ENCODE results near the gene GNB1L.
"Not testable (repeated sequence)": the region's sequence is repeated elsewhere in the genome, so short reads cannot be mapped to it uniquely, and the experiment has no call there.

The GNB1L gene

GRCh38 chr22:19889951-19890350, 35.3 kb upstream of the GNB1L start:
- no peak for DNase-seq (ENCODE audit: low read depth in 2 of 2)

- no peak for DNase-seq (ENCODE audit: low read depth in 2 of 2)
Observed at GRCh38 chr22:19888131-19888746, 33.6 kb upstream of the GNB1L start.

- no peak for DNase-seq (ENCODE audit: low read depth in 2 of 2)
Observed at GRCh38 chr22:19887256-19887985, 32.7 kb upstream of the GNB1L start.

GRCh38 chr22:19886605-19887255, 32.1 kb upstream of the GNB1L start:
- DNase-seq (ENCODE audit: low read depth in 2 of 2) = no peak

- no peak for DNase-seq (ENCODE audit: low read depth in 2 of 2)
Observed at GRCh38 chr22:19885841-19886592, 31.3 kb upstream of the GNB1L start.

- no peak for DNase-seq (ENCODE audit: low read depth in 2 of 2)
Observed at GRCh38 chr22:19884954-19885751, 30.5 kb upstream of the GNB1L start.

GRCh38 chr22:19884161-19884953, 29.7 kb upstream of the GNB1L start:
- no peak for DNase-seq (ENCODE audit: low read depth in 2 of 2)

- not testable (repeated sequence) for DNase-seq (ENCODE audit: low read depth in 2 of 2)
Observed at GRCh38 chr22:19883446-19883845, 28.8 kb upstream of the GNB1L start.

- DNase-seq (ENCODE audit: low read depth in 2 of 2) = no peak
Observed at GRCh38 chr22:19882446-19883381, 28.0 kb upstream of the GNB1L start.

- DNase-seq (ENCODE audit: low read depth in 2 of 2) = no peak
Observed at GRCh38 chr22:19880786-19881569, 26.3 kb upstream of the GNB1L start.

GRCh38 chr22:19879992-19880785, 25.5 kb upstream of the GNB1L start:
- no peak for DNase-seq (ENCODE audit: low read depth in 2 of 2)

GRCh38 chr22:19879643-19879991, 24.9 kb upstream of the GNB1L start:
- DNase-seq (ENCODE audit: low read depth in 2 of 2) = no peak

GRCh38 chr22:19879246-19879570, 24.5 kb upstream of the GNB1L start:
- DNase-seq (ENCODE audit: low read depth in 2 of 2) = no peak

GRCh38 chr22:19878461-19879245, 24.0 kb upstream of the GNB1L start:
- no peak for DNase-seq (ENCODE audit: low read depth in 2 of 2)

GRCh38 chr22:19877626-19878339, 23.1 kb upstream of the GNB1L start:
- no peak for DNase-seq (ENCODE audit: low read depth in 2 of 2)

GRCh38 chr22:19876941-19877625, 22.4 kb upstream of the GNB1L start:
- DNase-seq (ENCODE audit: low read depth in 2 of 2) = no peak

Measured in stimulated activated CD4-positive, alpha-beta T cell treated with anti-CD3 and anti-CD28 coated beads, Interleukin-4, amount 100 ng/mL, for 48 hours (primary cell).